A549 (cell line): ENCODE measurements around the gene SPACA7. TPM values are rescaled to one million over a fixed set of nuclear protein-coding genes. Genes with fewer than 3 reads are reported as not detected.

Experiments used
- ATAC-seq, 2 experiments: fragments of 200-7000 bp in 1 of 2; fragments of >200 bp in 1 of 2; cut with Nextera tagmentation in 1 of 2; cut with Tn5 transposase in 1 of 2; 3 replicates each; pipeline versions ENCODE4 v1.8.0 to v1.9.1; 2018 to 2020; ENCODE audit warnings: mild to moderate bottlenecking in 1 of 2, moderate library complexity in 1 of 2
- CTCF ChIA-PET: fragments of 300-600 bp; sonication (Branson Sonifier 250); formaldehyde crosslinking; extraction: SDS; loops from one replicate; lab custom pipeline; 2021; ENCODE audit warnings: antibody characterized with exemption, inconsistent platforms; lab: Yijun Ruan, JAX
- POLR2A ChIA-PET: fragments of 350-600 bp; formaldehyde crosslinking; extraction: SDS; loops from one replicate; lab custom pipeline; 2021; ENCODE audit warnings: antibody characterized with exemption, inconsistent platforms; lab: Yijun Ruan, JAX
- DNase-seq, 2 experiments: peaks; one replicate each; pipeline versions ENCODE4 v3.0.0 to v3.0.0-alpha.2; 2011 to 2016; ENCODE audit warnings: low read depth in 1 of 2, low spot score in 1 of 2
- FAIRE-seq: peaks from 2 replicates; lab custom pipeline; 2011; peaks lifted over from hg19 to GRCh38; lab: Jason Lieb, UNC
- H3K27ac ChIP-seq, 2 experiments: fragments of >200 bp; sonication (Bioruptor Twin); formaldehyde crosslinking; 3 replicates each; pipeline ENCODE4 v1.5.1; 2016 to 2017
- H3K4me1 ChIP-seq: fragments of >200 bp; sonication (Bioruptor Twin); formaldehyde crosslinking; 3 replicates; pipeline ENCODE4 v1.6.1; 2016
- H3K4me2 ChIP-seq: fragments of >200 bp; sonication (Bioruptor Twin); formaldehyde crosslinking; 3 replicates; pipeline ENCODE4 v1.6.1; 2016
- H3K4me3 ChIP-seq: fragments of >200 bp; sonication (Bioruptor Twin); formaldehyde crosslinking; 3 replicates; pipeline ENCODE4 v1.5.1; 2016
- H3K9me3 ChIP-seq: fragments of >200 bp; sonication (Bioruptor Twin); formaldehyde crosslinking; 3 replicates; pipeline ENCODE4 v1.6.1; 2016
- EHF ChIP-seq: fragments of 250-450 bp; sonication (Bioruptor Pico); IDR thresholded peaks from 2 replicates; pipeline ENCODE4 v1.5.0; 2020; ENCODE audit warnings: mild to moderate bottlenecking
- EHMT2 ChIP-seq: fragments of 200-600 bp; sonication (generic); IDR thresholded peaks from 2 replicates; pipeline ENCODE4 v1.6.1; 2016; ENCODE audit warnings: antibody characterized with exemption, low read depth, mild to moderate bottlenecking, moderate library complexity
- FOSB ChIP-seq: fragments of 250-450 bp; sonication (Bioruptor Pico); IDR thresholded peaks from 2 replicates; pipeline ENCODE4 v1.5.0; 2020; ENCODE audit warnings: mild to moderate bottlenecking, moderate library complexity
- FOSL2 ChIP-seq, 2 experiments: fragments of 450-650 bp in 1 of 2; fragments of >200 bp in 1 of 2; sonication (Bioruptor Twin) in 1 of 2; formaldehyde crosslinking; IDR thresholded peaks; 2 replicates each; pipeline versions ENCODE4 v1.5.0 to v1.6.1; 2016 to 2020; ENCODE audit warnings: mild to moderate bottlenecking in 1 of 2, moderate library complexity in 1 of 2
- GATA3 ChIP-seq: IDR thresholded peaks from 2 replicates; pipeline ENCODE4 v1.6.1; 2012; ENCODE audit warnings: borderline replicate concordance
- HOXB13 ChIP-seq: fragments of 250-450 bp; sonication (Bioruptor Pico); IDR thresholded peaks from 2 replicates; pipeline ENCODE4 v1.5.0; 2020; ENCODE audit warnings: low read depth, mild to moderate bottlenecking, moderate library complexity
- HOXB5 ChIP-seq: fragments of 250-450 bp; sonication (Bioruptor Pico); IDR thresholded peaks from 2 replicates; pipeline ENCODE4 v1.5.0; 2020; ENCODE audit warnings: mild to moderate bottlenecking, moderate library complexity
- JUN ChIP-seq, 2 experiments: fragments of >200 bp; sonication (Bioruptor Twin); formaldehyde crosslinking; IDR thresholded peaks; 2 replicates in 1 of 2; 3 replicates in 1 of 2; pipeline ENCODE4 v1.6.1; 2016 to 2017
- KDM1A ChIP-seq: fragments of 200-600 bp; sonication (generic); IDR thresholded peaks from 2 replicates; pipeline ENCODE4 v1.6.1; 2016; ENCODE audit warnings: low read depth, mild to moderate bottlenecking
- KDM5A ChIP-seq: fragments of 200-600 bp; sonication (generic); IDR thresholded peaks from 2 replicates; pipeline ENCODE4 v1.6.1; 2016; ENCODE audit warnings: antibody characterized with exemption, mild to moderate bottlenecking
- MAFK ChIP-seq: fragments of 450-650 bp; IDR thresholded peaks from 2 replicates; pipeline ENCODE4 v1.6.1; 2014; ENCODE audit not compliant: partially characterized antibody
- MAZ ChIP-seq: fragments of 150-350 bp; IDR thresholded peaks from 2 replicates; pipeline ENCODE4 v1.6.1; 2014; ENCODE audit warnings: antibody characterized with exemption, low read depth, low read length, borderline replicate concordance
- MYC ChIP-seq: IDR thresholded peaks from 2 replicates; pipeline ENCODE4 v1.6.1; 2012; ENCODE audit warnings: mild to moderate bottlenecking, inconsistent platforms, low read length, improper control_type of control experiment, borderline replicate concordance
- NFE2L2 ChIP-seq: fragments of 150-350 bp; conservative IDR thresholded peaks from 2 replicates; pipeline ENCODE4 v1.6.1; 2014; ENCODE audit warnings: low read length
- NPAS2 ChIP-seq: fragments of 250-450 bp; sonication (Bioruptor Pico); IDR thresholded peaks from 2 replicates; pipeline ENCODE4 v1.8.0; 2022; ENCODE audit warnings: mild to moderate bottlenecking, moderate library complexity, borderline replicate concordance
- NR3C1 ChIP-seq: fragments of >200 bp; sonication (Bioruptor Twin); formaldehyde crosslinking; IDR thresholded peaks from 3 replicates; pipeline ENCODE4 v1.6.1; 2017
- PHF8 ChIP-seq: fragments of 200-600 bp; sonication (generic); IDR thresholded peaks from 2 replicates; pipeline ENCODE4 v1.6.1; 2016; ENCODE audit warnings: low read depth, mild to moderate bottlenecking, antibody characterized with exemption, moderate library complexity, borderline replicate concordance
- POLR2A ChIP-seq: IDR thresholded peaks from 2 replicates; pipeline ENCODE4 v1.6.1; 2012; ENCODE audit warnings: mild to moderate bottlenecking, low read length
- RAD21 ChIP-seq, 2 experiments: fragments of >200 bp in 1 of 2; sonication (Bioruptor Twin) in 1 of 2; formaldehyde crosslinking in 1 of 2; IDR thresholded peaks in 1 of 2; conservative IDR thresholded peaks in 1 of 2; 2 replicates in 1 of 2; 3 replicates in 1 of 2; pipeline ENCODE4 v1.6.1; 2012 to 2018; ENCODE audit warnings: inconsistent platforms in 1 of 2
- RCOR1 ChIP-seq: fragments of 150-350 bp; IDR thresholded peaks from 2 replicates; pipeline ENCODE4 v1.6.1; 2014; ENCODE audit warnings: antibody characterized with exemption, low read length, low read depth
- SREBF2 ChIP-seq: fragments of 450-650 bp; IDR thresholded peaks from 2 replicates; pipeline ENCODE4 v1.6.1; 2014; ENCODE audit warnings: mild to moderate bottlenecking, moderate library complexity
- TFCP2L1 ChIP-seq: fragments of 250-450 bp; sonication (Bioruptor Pico); IDR thresholded peaks from 2 replicates; pipeline ENCODE4 v1.5.0; 2021; ENCODE audit warnings: mild to moderate bottlenecking
- TP53 ChIP-seq: fragments of 250-450 bp; sonication (Bioruptor Pico); IDR thresholded peaks from 2 replicates; pipeline ENCODE4 v1.5.0; 2021; ENCODE audit warnings: mild to moderate bottlenecking, moderate library complexity
- ZNF302 ChIP-seq: fragments of 250-450 bp; sonication (Bioruptor Pico); IDR thresholded peaks from 2 replicates; pipeline ENCODE4 v1.9.0; 2021; ENCODE audit warnings: inconsistent platforms, mild to moderate bottlenecking, moderate library complexity
- WGBS: methylation state at CpG from one replicate; pipeline ENCODE4 v1.1.6; 2017; ENCODE audit errors: missing lambda C conversion rate; 5-methylcytosine and 5-hydroxymethylcytosine counted together
- polyA plus RNA-seq, 4 experiments: library from polyadenylated mRNA; depleted of rRNA in 3 of 4; stranded (reverse); fragments of >200 nt; fragmentation: RNase III in 1 of 4; extraction: RNeasy Plus Mini Kit Qiagen cat#74134 plus additional on column Dnase treatment in 1 of 4; gene quantifications; 2 replicates in 3 of 4; 3 replicates in 1 of 4; pipeline ENCODE4 v1.2.3, GENCODE V29; 2011 to 2017
- TF ChIP-seq, protein P1 (sequence below): IDR thresholded peaks from 2 replicates; pipeline ENCODE4 v1.6.1; 2012
- TF ChIP-seq, protein P2 (sequence below): fragments of >200 bp; sonication (Bioruptor Twin); formaldehyde crosslinking; IDR thresholded peaks from 3 replicates; pipeline ENCODE4 v1.6.1; 2016

SPACA7 gene
- polyA plus RNA-seq, 2 of the 4 experiments (the other 2 are of a cell fraction): not detected

DNA sequence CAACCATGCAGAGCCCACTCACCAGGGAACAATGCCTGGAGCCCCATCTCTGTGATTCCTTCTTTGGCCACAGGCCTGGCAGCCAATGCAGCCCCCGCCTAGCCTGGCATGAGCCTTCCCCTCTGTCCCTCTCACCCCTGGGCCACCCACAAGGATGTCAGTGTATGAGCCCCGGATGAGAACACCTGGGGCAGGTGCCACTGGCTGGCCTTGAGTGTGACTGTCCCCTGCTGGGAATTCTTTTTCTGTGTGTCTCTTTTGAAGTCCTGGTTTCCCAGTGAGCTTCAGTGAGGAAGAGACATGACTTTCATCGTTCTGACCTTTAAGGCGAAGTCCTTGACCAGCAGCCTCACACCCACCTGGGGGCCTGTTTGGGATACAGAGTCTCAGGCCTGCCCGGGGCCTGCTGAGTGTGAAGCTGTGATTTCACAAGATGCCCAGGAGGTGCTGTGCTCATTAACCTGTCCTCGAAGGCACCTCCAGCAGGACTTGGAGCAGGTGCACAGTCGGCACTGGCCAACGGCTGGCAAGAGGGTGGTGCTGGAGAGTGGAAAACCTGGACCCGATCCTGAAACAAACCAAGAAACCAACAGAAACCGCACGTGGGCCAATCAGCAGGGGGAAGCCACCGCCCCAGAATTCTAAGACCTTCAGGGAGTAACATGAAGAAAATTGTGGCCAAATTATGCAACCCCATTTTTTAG lies 27.4 kb upstream of the SPACA7 start:
- DNase-seq (no peak), ATAC-seq (no peak), FAIRE-seq (no peak)
- 19% methylated on average over 5 of the region's 12 CpGs for WGBS
- POLR2A ChIA-PET: no interaction called here
- Histone ChIP-seq H3K4me3 (no peak overlapping the region), H3K27ac (no peak overlapping the region), H3K4me2 (no peak overlapping the region), H3K4me1 (no peaks in the 10 kb centered on the region), H3K9me3 (no peaks in the 10 kb centered on the region)
- CTCF ChIA-PET: no interaction called here
- TF ChIP-seq TP53 (CRISPR knock-in tag) (no peak), KDM5A (no peak), NPAS2 (CRISPR knock-in tag) (no peak)

DNA sequence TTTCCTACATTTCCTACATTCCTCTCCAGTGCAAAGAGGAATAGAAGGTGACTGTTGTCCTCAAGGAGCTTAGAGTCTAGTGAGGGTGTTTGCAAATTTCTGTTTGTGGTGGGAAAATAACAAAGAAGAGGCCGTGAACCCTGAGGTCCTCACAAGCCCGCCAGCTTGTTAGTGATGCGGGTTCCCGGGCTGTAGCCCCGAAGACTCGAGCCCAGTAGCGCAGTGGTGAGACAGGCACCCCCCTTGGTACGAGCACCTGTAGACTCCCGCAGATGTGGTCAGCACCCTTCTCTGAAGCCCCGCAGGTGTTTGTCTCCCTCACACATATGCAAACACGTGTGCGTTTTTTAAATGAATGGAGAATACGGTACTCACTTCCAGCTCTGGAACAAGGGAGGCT lies 26.5 kb upstream of the SPACA7 start:
- ChIA-PET CTCF (no interaction called here), POLR2A (no interaction called here)
- H3K4me1 ChIP-seq: no peaks in the 10 kb centered on the region
- ATAC-seq (no peak), DNase-seq (no peak), FAIRE-seq (no peak)
- WGBS: 30% methylated on average over 12 of the region's 13 CpGs
- H3K4me3 ChIP-seq: no peak overlapping the region
- H3K4me2 ChIP-seq: no peak overlapping the region
- no peaks in the 10 kb centered on the region for H3K9me3 ChIP-seq
- no peak overlapping the region for H3K27ac ChIP-seq
- TF ChIP-seq HOXB5 (CRISPR knock-in tag): no peak
- TF ChIP-seq EHF (CRISPR knock-in tag): no peak
- TF ChIP-seq, protein P1, sequence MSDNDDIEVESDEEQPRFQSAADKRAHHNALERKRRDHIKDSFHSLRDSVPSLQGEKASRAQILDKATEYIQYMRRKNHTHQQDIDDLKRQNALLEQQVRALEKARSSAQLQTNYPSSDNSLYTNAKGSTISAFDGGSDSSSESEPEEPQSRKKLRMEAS: no peak
- no peak for TF ChIP-seq SREBF2
- TF ChIP-seq NR3C1: no peak
- no peak for TF ChIP-seq FOSB (CRISPR knock-in tag)
- TF ChIP-seq HOXB13: no peak
- no peak for TF ChIP-seq ZNF302
- no peak for TF ChIP-seq FOSL2 (IDR thresholded peaks at IDR 0.05)
- no peak for TF ChIP-seq FOSL2 (CRISPR knock-in tag; IDR thresholded peaks at IDR 0.05)
- TF ChIP-seq EHMT2: no peak
- TF ChIP-seq MYC: no peak
- TF ChIP-seq TFCP2L1 (CRISPR knock-in tag): no peak
- no peak for TF ChIP-seq POLR2A
- no peak for TF ChIP-seq RAD21 (conservative IDR thresholded peaks at IDR 0.05 in 1 of 2, IDR thresholded peaks at IDR 0.05 in 1 of 2)
- no peak for TF ChIP-seq KDM5A
- no peak for TF ChIP-seq MAFK
- TF ChIP-seq, protein P2, sequence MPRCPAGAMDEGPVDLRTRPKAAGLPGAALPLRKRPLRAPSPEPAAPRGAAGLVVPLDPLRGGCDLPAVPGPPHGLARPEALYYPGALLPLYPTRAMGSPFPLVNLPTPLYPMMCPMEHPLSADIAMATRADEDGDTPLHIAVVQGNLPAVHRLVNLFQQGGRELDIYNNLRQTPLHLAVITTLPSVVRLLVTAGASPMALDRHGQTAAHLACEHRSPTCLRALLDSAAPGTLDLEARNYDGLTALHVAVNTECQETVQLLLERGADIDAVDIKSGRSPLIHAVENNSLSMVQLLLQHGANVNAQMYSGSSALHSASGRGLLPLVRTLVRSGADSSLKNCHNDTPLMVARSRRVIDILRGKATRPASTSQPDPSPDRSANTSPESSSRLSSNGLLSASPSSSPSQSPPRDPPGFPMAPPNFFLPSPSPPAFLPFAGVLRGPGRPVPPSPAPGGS: no peak
- no peak for TF ChIP-seq GATA3
- TF ChIP-seq MAZ: no peak
- TF ChIP-seq RCOR1: no peak

DNA sequence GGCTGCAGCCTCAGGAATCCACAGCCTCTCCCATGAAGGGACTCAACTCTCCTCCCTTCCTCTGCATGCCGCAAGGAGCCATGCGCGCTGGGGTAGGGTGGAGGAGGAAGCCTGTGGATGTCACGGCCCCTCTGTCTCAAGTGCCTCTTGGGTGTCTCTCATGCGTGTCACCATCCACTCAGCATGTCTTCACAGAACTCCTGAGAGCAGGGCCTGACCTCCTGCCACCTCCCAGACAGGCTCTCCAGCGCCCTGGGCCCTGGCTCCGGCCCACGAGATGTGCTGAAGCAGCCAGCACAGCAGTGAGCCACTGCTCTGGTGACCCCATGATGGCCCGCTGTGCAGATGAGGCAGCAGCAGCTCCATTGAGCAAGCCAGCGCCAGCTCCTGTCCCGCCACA lies 25.9 kb upstream of the SPACA7 start:
- ATAC-seq (no peak), DNase-seq (no peak), FAIRE-seq (no peak)
- WGBS: 45% methylated on average over 9 of the region's 11 CpGs
- CTCF ChIA-PET: interaction anchor here (1.4 kb wide), 1 partner anchor 93 kb away, joined by 3 read pairs; no protein-coding TSS in a partner anchor
- Histone ChIP-seq H3K4me3 (no peak overlapping the region), H3K4me1 (no peaks in the 10 kb centered on the region), H3K9me3 (no peaks in the 10 kb centered on the region), H3K4me2 (no peak overlapping the region), H3K27ac (no peak overlapping the region)
- POLR2A ChIA-PET: no interaction called here
- TF ChIP-seq SREBF2 (no peak), HOXB5 (CRISPR knock-in tag) (no peak), FOSB (CRISPR knock-in tag) (no peak), JUN (IDR thresholded peaks at IDR 0.05) (no peak), EHMT2 (no peak), PHF8 (no peak), KDM1A (no peak), MAFK (no peak), NFE2L2 (no peak), MYC (no peak)
- TF ChIP-seq, protein P2: no peak
